HUES48 (cell line): ENCODE measurements around the gene VASN.
"Not testable (repeated sequence)": the region's sequence is repeated elsewhere in the genome, so short reads cannot be mapped to it uniquely, and the experiment has no call there.

ENCODE experiments used
- H3K27ac ChIP-seq: one replicate; pipeline ENCODE4 v1.7.0; 2013; ENCODE audit warnings: low read depth, low read length, inconsistent platforms
- H3K27me3 ChIP-seq: 2 replicates; pipeline ENCODE4 v1.6.1; 2013; ENCODE audit warnings: mild to moderate bottlenecking, low read length; ENCODE audit not compliant: control insufficient read depth, insufficient read depth
- H3K36me3 ChIP-seq: 2 replicates; pipeline ENCODE4 v1.6.1; 2013; ENCODE audit warnings: low read length; ENCODE audit not compliant: control insufficient read depth, insufficient read depth
- H3K4me1 ChIP-seq: 2 replicates; pipeline ENCODE4 v1.6.1; 2013; ENCODE audit warnings: mild to moderate bottlenecking, low read length; ENCODE audit not compliant: control insufficient read depth, insufficient read depth
- H3K4me3 ChIP-seq: 2 replicates; pipeline ENCODE4 v1.5.1; 2013; ENCODE audit warnings: mild to moderate bottlenecking, low read depth, low read length
- H3K9ac ChIP-seq: 2 replicates; pipeline ENCODE4 v1.6.1; 2013; ENCODE audit warnings: mild to moderate bottlenecking, low read depth, low read length, moderate library complexity
- H3K9me3 ChIP-seq: 2 replicates; pipeline ENCODE4 v1.6.1; 2013; ENCODE audit warnings: low read length; ENCODE audit not compliant: control insufficient read depth, insufficient read depth

VASN gene

DNA sequence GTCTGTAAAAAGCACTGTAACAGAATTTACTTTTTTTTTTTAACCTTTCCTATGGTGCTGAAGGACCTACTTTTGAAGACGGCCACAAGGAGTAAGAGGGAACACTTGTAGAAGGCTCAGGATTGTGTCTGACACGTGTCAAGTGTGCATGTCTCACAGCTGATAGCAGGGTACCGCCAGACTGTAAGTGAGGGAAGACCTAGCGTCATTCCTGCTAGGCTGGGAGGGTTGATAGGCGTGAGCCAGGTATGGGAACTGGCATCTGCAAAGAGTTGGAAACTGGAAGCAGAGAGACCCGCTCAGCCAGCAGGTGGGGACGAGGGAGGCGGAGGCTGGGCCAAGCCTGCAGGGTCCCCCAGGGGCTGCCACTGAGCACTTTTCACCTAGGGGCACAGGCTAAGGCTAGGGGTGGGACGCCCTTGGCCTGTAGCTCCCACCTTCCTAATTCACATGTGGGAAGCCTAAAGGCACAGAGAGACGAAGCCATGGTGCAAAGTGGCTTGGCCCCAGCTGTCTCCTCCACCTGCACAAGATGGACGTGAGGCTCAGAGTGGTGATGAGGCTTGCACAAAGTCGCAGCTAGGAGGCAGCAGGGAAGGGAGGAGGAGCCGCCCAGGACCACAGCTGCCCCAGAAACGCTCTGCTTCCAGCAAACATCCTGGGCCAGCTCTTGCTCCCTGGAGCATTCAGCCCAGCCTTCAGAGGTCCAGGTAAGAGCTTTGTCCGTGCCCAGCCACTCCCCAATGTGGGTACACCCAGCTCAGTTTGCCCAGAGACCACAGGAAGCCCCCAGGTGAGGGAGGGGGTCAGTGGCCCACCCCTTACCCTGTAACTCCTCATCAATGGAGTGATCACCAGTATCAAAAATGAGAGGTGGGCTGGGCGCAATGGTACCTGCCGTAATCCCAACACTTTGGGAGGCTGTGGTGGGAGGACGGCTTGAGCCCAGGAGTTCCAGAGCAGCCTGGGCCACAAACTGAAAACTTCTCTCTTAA is 18.9 kb downstream of the VASN start:
- Histone ChIP-seq H3K36me3 (peaks cover 2% of the 10 kb centered on the region; the same call in 1 of the 2 replicates), H3K27ac (peak overlapping the region; percentile 14), H3K27me3 (no peaks in the 10 kb centered on the region), H3K9me3 (no peaks in the 10 kb centered on the region), H3K4me1 (peaks cover 45% of the 10 kb centered on the region), H3K4me3 (no peak overlapping the region), H3K9ac (no peak overlapping the region)

DNA sequence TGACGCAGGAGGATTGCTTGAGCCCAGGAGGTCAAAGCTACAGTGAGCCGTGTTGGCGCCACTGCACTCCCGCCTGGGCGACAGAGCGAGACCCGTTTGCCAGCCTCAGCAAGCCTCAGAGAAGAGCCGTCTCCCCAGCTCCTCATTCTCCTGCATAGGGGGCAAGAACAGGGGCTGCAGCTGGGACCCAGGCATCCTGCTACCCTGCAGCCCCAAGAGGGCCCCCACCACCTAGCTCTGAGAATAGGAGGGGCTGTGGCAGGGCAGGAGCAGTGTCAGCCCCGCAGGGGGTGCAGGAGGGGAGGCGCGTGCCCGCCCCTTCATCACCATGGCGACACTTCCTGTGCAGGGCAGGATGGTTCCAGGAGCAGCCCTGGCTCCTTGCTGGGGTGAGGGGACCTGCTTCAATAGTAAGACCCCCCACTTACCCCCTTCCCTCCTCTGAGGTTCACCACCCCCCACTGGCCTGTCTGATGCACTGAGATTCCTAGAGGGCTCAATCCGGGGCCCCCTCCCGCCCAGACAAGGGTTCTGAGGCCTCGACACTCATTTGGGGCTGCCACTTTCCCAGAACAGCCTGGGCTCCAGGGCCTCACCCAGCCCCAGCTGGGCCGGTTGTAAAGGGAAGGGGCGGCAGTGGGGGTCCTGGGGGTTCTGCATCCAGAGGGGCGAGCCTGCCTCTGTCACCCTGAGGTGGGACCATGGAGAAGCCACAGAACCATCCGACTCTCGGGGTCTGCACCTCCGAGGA is 20.2 kb downstream of the VASN start:
- H3K9ac ChIP-seq = 0 out of 2 replicates have a peak overlapping the region, but pooled peaks have one; percentile 70
- peaks cover 45% of the 10 kb centered on the region for H3K4me1 ChIP-seq
- no peak overlapping the region for H3K4me3 ChIP-seq
- no peaks in the 10 kb centered on the region for H3K27me3 ChIP-seq
- H3K27ac ChIP-seq = peak overlapping the region; percentile 97
- no peaks in the 10 kb centered on the region for H3K9me3 ChIP-seq
- peaks cover 2% of the 10 kb centered on the region; the same call in 1 of the 2 replicates for H3K36me3 ChIP-seq

DNA sequence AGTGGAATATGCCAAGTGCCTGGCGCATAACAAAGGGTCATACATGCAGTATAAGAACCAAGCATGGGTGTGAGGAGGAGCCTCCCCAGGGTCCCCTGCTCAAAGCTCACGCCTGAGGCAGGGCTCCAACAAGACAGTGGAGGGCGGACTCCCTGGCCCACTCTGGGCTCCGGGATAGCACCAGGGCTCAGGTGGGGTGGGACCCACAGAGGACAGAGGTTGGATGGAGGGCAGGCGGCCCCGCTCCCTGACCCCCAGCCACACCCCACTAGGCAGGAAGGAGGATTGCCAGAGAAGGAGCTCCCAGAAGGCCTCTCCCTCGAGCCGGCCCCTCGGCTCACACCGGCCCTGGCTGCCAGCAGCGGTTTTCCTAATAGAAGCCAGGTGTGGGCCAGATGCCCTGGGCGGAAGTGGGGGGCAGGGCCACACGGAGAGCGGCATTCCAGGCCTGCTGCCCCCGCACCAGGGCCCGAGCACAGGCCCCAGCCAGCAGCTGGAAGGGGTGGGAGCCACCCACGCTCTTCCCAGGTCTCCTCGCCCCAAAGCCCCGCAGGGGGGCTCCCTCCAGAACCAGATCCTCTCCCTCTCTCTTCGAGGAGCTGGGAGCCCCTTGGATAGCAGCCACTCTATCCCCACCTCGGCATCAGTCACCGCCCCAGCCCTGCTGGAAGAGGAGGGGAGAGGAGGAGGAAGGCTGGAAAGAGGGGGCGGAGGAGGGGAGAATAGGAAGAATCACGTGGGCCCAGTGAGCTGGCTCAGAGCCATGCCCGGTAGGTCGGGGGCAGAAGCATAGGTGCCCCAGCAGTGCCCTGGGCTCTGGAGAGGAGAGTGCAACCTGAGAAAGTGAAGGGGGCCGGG is 21.0 kb downstream of the VASN start:
- H3K36me3 ChIP-seq = peaks cover 2% of the 10 kb centered on the region; the same call in 1 of the 2 replicates
- H3K27me3 ChIP-seq = no peaks in the 10 kb centered on the region
- peak overlapping the region; percentile 70 for H3K9ac ChIP-seq
- peaks cover 45% of the 10 kb centered on the region for H3K4me1 ChIP-seq
- peak overlapping the region; percentile 16; the same call in 1 of the 2 replicates for H3K4me3 ChIP-seq
- no peaks in the 10 kb centered on the region for H3K9me3 ChIP-seq
- peak overlapping the region; percentile 97 for H3K27ac ChIP-seq

DNA sequence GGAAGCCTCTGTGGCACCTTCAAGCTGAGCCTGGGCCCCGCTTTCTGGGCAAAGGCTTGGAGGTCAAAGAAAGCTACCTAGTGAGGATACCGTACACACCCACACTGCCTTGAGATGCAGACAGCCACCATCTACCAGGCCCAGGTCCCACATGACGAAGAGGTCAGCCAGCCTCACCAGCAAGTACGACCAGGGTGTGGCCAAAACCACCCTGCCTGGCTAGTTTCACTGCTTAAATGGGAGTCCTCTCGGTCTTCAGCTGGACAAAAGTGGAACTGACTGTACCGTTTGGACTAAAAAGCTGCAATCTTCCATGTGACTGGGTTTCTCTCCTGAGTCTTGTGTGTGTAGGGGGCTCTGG is 21.6 kb downstream of the VASN start:
- H3K27me3 ChIP-seq = no peaks in the 10 kb centered on the region
- H3K9me3 ChIP-seq = no peaks in the 10 kb centered on the region
- peak overlapping the region; percentile 70 for H3K9ac ChIP-seq
- H3K36me3 ChIP-seq = peaks cover 2% of the 10 kb centered on the region; the same call in 1 of the 2 replicates
- 0 out of 2 replicates have a peak overlapping the region, but pooled peaks have one; percentile 16 for H3K4me3 ChIP-seq
- peaks cover 45% of the 10 kb centered on the region for H3K4me1 ChIP-seq
- peak overlapping the region; percentile 97 for H3K27ac ChIP-seq

DNA sequence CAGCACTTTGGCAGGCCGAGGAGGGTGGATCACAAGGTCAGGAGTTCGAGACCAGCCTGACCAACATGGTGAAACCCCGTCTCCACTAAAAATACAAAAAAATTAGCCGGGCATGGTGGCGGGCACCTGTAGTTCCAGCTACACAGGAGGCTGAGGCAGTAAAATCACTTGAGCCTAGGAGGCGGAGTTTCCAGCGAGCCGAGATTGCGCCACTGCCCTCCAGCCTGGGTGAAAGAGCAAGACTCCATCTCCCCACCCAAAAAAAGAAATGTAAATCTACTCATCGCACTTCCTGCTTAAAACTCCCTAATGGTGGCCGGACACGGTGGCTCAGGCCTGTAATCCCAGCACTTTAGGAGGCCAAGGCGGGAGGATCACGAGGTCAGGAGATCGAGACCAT is 22.2 kb downstream of the VASN start:
- H3K9me3 ChIP-seq, H3K27me3 ChIP-seq, H3K9ac ChIP-seq, H3K36me3 ChIP-seq, H3K4me3 ChIP-seq: not testable (repeated sequence)
- H3K27ac ChIP-seq = peak overlapping the region; percentile 97
- H3K4me1 ChIP-seq = peaks cover 39% of the 10 kb centered on the region

DNA sequence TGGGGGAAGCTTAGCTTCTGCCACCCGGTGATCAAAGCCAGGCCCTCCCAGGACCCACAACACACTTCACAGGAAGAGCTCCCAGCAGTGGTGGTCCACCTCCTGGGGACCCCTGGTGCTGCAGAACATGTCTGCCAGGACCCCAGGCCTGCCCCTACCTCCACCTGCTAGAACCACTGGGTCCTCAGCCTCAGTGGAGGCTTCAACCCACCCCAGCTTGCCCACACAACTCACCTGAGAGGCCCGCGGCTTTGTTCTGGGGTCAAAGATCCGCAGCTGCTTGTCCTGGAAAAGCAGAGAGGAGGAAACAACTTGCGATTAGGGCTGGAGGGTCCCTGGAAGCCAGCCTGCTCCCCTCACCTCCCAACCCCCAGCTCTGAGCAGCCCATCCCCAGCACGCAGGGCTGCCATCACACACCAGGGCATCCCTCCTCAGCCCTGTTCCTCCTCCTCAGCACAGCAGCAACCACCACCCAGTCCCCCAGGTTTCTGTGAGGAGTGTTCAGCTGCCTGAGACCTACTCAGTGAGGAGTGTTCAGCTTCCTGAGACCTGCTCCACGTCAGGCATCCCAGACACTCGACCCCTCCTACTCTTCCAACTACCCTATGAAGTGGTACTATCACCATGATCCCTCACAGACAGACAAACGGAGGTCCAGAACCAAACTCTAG is 23.5 kb downstream of the VASN start:
- Histone ChIP-seq H3K4me3 (no peak overlapping the region), H3K9ac (no peak overlapping the region), H3K9me3 (no peaks in the 10 kb centered on the region), H3K27ac (no peak overlapping the region), H3K36me3 (peaks cover 2% of the 10 kb centered on the region; the same call in 1 of the 2 replicates), H3K4me1 (peaks cover 26% of the 10 kb centered on the region), H3K27me3 (no peaks in the 10 kb centered on the region)

DNA sequence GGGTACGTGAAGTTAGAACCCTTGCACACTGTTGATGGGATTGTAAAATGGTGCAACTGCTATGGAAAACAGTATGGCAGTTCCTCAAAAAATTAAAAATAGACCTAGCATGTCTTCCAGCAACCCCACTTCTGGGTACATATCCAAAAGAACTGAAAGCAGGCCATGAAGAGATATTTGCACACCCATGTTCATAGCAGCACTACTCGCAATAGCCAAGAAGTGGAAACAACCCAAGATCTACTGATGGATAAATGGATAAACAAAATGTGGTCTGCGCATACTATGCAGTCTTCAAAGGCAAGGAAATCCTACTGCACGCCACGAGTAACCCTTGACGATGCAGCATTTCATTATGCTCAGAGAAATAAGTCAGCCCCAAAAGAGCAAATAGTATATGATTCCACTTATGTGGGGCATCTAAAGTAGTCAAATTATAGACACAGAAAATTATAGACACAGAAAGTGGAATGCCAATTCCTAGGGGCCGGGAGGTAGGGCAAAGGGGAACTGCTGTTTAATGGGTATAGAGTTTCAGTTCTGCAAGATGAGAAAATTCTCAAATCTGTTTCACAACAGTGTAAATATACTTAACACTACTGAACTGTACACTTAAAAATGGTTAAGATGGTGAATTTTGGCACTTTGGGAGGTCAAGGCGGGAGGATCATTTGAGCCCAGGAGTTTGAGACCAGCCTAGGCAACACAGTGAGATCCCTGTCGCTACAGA is 27.5 kb downstream of the VASN start:
- Histone ChIP-seq H3K4me3 (no peak overlapping the region), H3K4me1 (no peaks in the 10 kb centered on the region), H3K36me3 (peaks cover 2% of the 10 kb centered on the region; the same call in 1 of the 2 replicates), H3K9ac (no peak overlapping the region), H3K27ac (no peak overlapping the region), H3K9me3 (no peaks in the 10 kb centered on the region), H3K27me3 (no peaks in the 10 kb centered on the region)

DNA sequence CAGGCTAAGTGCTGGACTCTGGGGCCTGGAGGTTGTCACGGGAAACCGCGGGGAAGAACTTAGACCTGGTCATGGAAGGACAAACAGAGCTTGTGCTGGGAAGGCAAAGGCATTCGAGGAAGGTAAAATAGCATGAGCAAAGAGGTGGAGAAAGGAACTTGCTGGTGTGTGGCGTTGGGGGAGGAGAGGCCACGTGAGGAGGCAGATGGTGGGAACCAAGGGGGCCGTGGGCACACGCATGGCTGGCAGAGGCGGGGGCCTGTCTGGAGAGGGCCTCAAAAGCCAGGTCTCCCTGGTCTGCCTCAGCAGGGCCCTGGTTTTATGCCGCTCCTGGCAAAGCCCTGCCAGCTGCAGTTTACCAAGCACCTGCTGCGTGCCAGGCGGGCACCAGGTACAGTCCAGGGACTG is 29.4 kb downstream of the VASN start:
- Histone ChIP-seq H3K27ac (no peak overlapping the region), H3K4me1 (no peaks in the 10 kb centered on the region), H3K27me3 (no peaks in the 10 kb centered on the region), H3K36me3 (no peaks in the 10 kb centered on the region; the same call in 1 of the 2 replicates), H3K9me3 (no peaks in the 10 kb centered on the region), H3K4me3 (no peak overlapping the region), H3K9ac (no peak overlapping the region)

DNA sequence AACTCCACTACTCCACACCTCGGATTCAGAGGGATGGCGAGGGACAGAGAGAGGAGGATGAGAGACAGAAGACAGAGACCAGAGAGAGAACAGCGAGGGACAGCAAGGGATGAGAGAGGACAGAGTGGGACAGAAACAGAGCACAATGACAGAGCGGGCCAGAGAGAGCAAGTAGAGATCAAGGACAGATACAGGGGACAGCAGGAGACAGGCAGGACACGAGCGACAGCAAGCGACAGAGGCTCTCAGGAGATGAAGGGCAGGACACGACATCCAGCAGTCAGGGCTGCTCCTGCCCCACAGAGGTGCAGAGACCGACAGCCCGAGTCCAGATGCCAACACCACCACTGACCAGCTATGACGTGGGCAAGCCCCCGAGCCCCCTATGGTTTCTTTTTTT is 29.9 kb downstream of the VASN start:
- Histone ChIP-seq H3K36me3 (peaks cover 3% of the 10 kb centered on the region), H3K9ac (no peak overlapping the region), H3K4me1 (no peaks in the 10 kb centered on the region), H3K27me3 (no peaks in the 10 kb centered on the region), H3K9me3 (no peaks in the 10 kb centered on the region), H3K4me3 (no peak overlapping the region), H3K27ac (no peak overlapping the region)
